HT-29 (cell line): ENCODE results near the gene SHCBP1L. TPM values are rescaled to one million over a fixed set of nuclear protein-coding genes. Genes with fewer than 3 reads are reported as not detected.

Source experiments
- DNase-seq: peaks from one replicate; pipeline ENCODE4 v3.0.0-alpha.2; 2015; ENCODE audit warnings: low spot score
- total RNA-seq: library from RNA; depleted of rRNA; stranded (reverse); fragments of >200 nt; shearing (Covaris generic); gene quantifications from 2 replicates; pipeline ENCODE4 v1.2.3, GENCODE V29; 2014

SHCBP1L gene
- total RNA-seq, 1 experiment from 2014 or later, result not detected

DNA sequence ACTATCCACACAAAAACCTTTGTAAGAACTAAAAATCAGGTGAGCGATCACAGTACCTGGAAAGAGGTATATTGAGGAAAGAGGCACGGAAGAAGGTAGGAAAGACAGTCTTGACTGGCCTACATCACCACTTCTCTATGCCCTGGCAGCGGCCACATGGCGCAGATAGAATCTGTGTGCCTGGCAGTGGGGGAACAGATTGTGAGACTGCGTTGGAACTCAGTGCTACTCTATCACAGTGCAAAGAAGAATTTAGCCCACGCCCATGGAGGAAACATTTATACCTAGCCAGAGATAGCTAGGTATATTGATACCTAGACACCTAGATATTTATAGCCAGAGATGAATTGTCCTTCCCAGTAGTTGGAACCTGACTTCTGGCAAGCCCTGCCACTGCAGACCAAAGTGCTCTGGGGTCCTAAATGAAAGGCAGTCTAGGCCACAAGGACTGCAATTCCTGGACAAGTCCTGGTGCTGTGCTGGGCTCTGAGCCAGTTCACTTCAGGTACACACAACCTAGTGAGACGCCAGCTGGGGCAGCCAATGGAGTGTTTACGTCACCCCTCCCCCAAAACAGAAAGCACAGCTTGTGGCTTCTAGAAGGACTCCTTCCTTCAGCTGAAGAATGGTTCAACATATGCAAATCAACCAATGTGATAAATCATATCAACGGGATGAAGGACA is 61.9 kb downstream of the SHCBP1L start:
- no peak for DNase-seq

DNA sequence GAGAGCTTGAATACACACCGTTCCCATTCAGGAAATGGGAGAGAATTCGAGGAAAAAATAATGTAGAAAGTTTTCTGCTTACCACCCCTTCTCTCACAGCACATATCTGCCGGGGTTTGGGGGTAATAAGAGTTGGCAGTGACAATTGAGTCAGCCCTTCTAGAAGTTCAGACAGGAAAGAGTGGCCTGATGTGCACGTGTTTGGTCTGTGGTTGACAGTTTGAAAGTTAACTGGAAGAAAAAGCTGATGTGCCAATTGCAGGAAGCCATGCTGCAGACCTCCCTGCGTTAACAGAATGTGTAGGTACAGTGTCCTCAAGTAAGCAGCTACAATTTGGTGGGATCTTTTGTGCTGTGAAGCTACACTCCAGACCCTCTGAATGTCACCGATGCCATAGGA is 63.0 kb downstream of the SHCBP1L start:
- no peak for DNase-seq

DNA sequence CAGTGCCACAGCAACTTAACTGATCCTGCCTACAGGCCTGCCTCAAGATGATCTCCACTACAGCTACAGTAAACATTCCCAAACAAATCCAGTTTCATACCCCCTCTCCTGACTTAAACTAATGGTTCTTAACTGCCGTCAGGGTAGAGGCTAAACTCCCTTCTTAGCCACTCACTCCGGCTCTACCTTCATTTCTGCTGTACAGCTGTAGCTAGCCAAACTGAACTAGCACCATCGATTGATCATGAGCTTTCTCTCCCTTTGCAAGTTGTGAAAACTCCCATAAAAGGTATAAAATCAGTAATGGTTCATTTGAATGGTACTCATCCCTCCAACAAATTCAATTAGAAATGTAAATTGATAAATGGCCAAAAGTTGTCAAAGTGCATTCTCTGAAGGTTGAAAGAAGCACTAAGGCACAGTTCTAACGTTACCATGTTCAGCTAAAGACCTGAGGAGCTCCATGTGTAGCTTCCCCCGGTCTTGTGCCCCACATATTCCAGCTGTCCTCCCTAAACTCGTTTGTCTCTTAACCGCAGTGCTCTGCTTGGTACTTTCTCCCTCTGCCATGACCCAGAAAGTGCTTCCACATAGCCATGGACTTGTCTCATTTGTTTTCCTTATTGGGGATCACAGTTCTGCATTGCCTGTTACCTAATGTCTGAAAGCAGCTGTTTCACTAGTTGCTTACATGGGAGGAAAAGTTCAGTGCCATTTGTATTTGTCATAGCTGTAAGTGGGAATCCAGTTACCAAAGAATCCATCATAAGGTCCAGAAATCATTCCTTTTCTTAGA is 64.0 kb downstream of the SHCBP1L start:
- no peak for DNase-seq

DNA sequence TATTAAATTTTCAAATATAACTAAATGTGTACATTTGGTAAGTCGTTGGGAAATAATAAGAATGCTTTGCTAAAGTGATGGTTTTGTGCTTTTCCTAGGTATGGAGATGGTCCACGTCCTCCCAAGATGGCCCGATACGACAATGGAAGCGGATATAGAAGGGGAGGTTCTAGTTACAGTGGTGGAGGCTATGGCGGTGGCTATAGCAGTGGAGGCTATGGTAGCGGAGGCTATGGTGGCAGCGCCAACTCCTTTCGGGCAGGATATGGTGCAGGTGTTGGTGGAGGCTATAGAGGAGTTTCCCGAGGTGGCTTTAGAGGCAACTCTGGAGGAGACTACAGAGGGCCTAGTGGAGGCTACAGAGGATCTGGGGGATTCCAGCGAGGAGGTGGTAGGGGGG is 66.0 kb downstream of the SHCBP1L start:
- no peak for DNase-seq

DNA sequence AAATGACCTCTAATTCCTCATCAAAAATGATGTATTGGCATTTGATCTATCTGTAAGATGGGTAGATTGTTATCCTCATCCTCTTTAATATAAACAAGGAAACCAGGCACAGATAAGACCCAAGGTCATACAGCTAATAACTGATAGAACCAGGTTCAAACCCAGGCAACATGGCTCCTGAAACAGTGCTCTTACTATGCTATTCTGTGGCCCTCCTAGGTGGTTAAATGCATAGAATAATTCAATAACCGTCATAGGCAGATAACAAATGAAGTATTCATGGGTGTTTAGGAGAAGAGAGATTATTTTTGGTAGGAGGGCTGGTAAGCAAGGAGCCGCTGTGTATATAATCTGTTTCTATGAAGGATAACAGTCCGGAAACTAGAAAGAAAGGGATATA is 67.4 kb downstream of the SHCBP1L start:
- DNase-seq, result no peak

DNA sequence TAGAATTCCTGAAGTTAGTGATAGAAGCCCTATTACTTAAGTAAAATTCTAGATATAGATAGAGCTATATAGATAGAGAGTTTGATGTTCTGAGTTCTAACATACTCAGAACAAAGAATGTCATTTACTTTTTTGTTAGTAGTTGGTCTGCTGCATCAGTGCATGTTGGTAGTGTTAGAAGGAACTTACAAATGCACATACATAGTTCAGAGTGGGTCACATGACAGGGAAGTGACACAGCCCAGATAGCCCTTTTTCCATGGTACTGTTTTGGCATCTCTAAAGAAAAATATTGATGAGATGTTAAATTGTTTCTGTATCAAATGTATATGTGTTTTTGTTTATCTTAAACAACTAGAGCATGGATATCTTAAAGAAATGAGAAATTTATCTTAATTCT is 68.1 kb downstream of the SHCBP1L start:
- no peak for DNase-seq

DNA sequence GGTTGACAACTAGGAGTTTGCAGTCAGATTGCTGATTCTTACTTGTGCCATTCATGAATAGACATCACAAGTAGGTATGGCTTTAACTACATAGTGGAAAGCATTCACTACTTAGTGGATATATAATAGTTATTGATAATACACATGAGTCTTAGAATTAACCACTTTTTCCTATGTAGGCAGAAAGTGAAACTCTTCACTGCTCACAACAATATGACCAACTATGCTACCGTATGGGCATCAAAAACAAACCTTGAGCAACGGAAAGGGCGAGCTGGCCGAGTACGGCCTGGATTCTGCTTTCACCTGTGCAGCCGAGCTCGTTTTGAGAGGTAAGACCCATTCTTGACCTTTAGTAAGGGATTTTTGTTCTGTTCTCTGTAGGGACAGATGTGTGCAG is 75.1 kb downstream of the SHCBP1L start:
- DNase-seq, result no peak

DNA sequence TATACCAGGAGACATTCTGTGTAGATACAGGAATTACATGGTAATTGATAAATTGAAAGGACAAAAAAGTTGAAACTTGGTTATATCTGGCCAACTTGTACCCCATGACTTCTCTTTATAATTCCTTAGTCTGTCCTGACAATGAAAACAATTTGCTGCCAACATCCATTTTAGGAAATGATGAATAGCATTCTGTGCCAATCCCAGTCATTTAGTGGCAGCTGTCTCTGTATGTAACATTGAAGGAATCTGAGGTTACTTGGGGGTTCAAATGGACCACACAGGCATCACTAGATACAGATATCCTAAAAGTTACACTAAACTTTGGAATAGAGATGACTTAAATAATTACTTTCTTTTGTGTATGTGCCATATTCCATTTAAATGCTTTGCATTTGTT is 75.6 kb downstream of the SHCBP1L start:
- DNase-seq, result no peak

DNA sequence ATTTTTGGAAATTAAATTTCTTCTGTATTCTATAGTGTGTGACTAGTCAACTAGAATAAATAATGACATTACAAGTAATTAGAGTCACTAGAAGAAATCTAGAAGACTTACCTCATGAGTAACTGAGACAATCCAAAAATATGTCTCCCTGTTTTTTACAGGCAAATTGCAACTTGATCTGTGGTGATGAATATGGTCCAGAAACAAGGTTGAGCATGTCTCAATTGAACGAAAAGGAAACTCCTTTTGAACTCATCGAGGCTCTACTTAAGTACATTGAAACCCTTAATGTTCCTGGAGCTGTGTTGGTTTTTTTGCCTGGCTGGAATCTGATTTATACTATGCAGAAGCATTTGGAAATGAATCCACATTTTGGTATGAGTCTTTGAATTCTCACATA is 77.1 kb downstream of the SHCBP1L start:
- DNase-seq, result no peak

DNA sequence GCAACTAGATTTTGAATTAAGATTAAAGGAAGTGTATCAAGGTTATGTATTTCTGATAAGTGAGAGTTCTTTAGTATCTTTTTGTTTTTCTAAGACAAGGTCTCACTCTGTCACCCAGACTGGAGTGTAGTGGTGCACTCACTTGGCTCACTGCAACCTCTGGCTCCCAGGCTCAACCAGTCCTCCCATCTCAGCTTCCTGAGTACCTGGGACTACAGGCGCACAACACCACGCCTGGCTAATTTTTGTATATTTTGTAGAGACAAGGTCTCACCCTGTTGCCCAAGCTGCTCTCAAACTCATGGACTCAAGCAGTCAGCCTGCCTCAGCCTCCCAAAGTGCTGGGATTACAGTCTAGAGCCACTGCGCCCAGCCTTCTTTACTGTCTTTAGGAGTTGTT is 80.1 kb downstream of the SHCBP1L start:
- DNase-seq, result no peak

DNA sequence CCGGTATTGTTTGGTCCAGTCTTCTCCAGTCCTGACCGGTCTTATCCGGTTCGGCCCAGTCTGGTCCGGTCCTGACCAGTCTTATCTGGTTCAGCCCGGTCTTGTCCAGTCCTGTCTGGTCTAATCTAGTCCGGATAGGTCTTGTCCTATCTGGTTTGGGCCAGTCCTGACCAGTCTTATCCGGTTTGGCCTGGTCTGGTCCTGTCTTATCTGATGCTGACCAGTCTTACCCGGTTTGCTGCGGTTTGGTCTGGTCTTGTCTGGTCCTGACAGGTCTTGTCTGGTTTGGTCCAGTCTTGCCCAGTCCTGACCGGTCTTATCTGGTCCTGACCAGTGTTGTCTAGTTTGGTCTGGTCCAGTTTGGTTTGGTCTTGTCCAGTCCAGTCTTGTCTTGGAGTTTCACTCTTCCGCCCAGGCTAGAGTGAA is 83.7 kb downstream of the SHCBP1L start:
- DNase-seq, result no peak

DNA sequence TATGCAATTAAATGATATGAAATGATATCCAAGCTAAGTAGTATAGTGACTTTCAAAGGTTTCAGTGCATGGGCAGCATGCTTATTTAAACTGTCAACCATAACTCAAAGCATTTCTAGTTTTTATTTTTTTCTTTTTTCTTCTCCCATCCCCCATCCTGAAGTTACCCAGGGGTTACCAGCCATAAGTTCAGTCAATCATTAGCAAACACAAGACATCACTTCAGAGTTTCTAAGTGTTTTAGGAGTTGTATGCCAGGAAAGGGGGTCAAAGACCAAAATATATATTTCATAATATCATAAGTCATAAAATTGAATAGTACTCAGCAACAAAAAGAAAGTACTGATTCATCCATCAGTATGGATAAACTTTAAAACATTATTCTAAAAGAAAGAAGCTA is 85.1 kb downstream of the SHCBP1L start:
- DNase-seq, result no peak

DNA sequence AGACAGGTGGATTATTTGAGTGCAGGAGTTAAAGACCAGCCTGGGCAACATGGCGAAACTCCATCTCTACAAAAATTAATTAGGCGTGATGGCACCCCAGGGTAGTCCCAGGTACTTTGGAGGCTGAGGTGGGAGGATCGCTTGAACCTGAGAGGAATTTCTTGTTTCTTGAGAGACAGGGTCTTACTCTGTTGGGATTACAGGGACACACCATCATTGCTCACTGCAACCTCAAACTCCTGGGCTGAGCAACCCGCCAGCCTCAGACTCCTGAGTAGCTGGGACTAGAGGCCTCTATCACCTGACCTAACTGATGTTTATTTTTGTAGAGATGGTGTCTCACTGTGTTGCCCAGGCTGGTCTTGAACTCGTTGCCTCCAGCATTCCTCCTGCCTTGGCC is 89.0 kb downstream of the SHCBP1L start:
- no peak for DNase-seq

DNA sequence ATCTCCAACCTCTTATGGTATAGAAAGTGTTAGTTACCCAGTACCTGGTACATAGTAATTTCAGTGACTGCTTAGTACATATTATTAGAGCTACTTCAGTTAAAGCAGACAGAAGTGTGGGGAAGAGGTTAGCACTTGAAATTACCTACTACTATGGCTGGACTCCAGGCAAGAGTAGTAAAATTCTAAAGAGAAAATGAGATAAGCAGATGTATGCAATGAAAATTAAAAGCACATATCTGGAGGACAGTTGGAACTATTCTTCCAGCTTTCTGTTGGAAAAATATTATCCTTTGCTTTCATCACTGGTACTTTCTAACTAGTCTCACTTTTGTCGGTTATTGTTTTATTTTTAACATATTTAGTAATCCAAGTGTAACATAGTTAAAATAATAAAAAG is 90.1 kb downstream of the SHCBP1L start:
- DNase-seq, result no peak

DNA sequence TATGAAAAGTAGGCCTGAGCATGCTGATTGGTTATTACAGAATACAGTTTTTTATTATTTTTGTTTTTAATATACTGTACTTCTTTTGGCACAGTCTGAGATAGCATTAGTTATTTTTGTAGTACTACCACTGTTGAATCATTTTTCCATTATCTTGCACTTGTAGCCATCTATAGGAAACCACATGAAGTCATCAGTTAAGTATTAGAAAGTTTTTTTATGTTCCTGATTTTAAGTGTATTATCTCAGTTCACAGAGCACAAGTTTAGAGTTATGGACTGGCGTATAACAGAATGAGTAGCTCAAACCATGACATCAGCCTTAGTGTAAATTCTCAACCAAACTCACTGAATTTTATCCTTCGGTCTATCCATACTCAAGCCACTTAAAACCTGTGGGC is 91.0 kb downstream of the SHCBP1L start:
- DNase-seq, result no peak

DNA sequence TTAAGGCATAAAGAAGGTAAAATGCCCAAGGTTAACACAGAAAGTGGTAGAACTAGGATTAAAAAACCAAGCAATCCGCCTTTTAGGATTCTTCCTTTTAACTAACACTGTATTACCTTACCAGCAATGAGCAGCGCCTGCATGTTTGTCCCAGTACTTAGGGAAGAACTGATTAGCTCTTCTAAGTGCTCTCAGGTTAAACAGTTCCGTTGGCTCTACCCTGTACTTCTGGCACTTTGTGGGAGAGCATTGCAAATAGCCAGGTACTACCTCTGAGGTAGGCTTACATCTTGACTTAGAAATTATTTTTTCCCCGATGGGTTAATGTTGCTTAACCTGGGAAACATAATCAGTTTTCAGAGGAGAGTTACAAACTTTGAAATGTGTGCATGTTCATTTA is 92.3 kb downstream of the SHCBP1L start:
- DNase-seq, result no peak

DNA sequence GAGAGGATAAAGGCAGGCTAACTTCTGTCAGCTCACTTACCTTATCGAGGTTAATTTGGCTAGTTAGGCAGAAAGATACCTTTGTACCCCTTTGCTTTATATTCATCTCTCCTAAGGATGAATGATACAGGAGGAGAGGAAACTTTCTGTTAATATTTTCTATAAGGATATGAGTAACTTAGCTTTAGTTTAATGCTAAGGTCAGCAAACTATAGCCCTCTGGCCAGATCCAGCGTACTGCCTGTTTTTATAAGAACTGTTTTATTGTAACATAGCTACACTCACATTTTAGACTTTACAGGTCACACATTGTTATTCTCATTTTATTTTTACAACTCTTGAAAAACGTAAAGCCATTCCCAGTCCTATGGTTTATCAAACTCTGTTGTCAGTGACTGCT is 95.8 kb downstream of the SHCBP1L start:
- DNase-seq, result no peak

DNA sequence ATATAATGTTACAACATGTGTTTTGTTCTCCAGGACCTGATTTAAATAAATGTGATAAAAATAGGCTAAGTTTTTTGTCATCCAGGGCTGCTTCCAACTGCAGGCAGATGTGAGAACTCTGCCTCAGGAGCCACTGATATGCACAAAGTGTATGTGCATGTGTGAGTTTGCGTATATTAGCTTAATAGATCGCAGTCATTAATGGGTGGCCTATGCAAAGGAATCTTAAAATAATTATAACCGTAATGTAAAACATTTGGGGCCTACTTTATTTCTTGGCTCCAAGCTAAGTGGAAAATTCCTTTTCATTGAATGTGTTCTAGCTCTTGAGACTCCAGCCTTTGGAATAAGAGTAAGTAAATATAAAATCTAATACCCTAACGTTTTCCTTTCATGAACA is 97.1 kb downstream of the SHCBP1L start:
- no peak for DNase-seq

DNA sequence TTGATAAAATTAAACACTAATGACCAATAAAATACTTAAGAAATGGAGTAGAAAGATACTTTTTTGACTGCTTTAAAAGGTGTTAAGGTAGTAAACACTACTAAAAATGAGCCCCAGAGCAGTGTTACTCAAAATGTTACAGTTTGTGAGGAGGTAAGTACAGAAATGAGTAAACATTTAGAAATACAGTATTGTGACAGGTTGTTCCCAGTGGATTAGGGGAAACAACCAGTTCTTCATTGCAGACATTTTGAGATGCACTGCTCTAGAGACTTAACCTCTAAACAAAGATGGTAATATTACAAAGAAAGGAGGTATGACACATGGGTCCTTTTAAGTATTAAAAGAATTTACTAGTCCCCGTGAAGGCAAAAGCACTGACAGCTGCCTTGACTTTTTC is 101.1 kb downstream of the SHCBP1L start:
- no peak for DNase-seq

DNA sequence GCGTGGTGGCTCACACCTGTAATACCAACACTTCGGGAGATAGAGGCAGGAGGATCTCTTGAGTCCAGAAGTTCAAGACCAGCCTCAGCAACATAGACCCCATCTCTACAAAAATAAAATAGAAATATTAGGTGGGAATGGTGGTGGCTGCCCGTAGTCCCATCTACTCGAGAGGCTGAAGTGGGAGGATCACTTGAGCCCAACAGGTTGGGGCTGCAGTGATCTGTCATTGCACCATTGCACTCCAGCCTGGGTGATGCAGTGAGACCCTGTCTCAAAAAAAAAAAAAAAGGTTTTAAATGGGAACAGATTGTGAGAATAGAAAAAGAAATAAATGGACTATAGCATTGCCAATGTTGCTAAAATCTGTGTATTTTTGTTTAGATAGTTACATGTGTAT is 102.6 kb downstream of the SHCBP1L start:
- no peak for DNase-seq
